ENCODE data around the gene AGXT.

The AGXT gene

GRCh38 chr2:240868286-240869108 lies at the start of gene AGXT:
AGXT (plus strand) TSS chr2:240868824; CDS start chr2:240868866, 42 bp downstream.
- DNase-seq = no peak

GRCh38 chr2:240819126-240819857 lies 49.3 kb upstream of the AGXT start:
- DNase-seq = peak; percentile 35

GRCh38 chr2:240819858-240820606 lies 48.6 kb upstream of the AGXT start, which contains the start of gene KIF1A:
KIF1A (minus strand) TSS chr2:240820219; CDS start chr2:240797752, 22,467 bp downstream.
- DNase-seq = peak; percentile 93

- no peak for DNase-seq
Observed at GRCh38 chr2:240820607-240821428, 47.8 kb upstream of the AGXT start.

- no peak for DNase-seq
Observed at GRCh38 chr2:240821429-240821778, 47.2 kb upstream of the AGXT start.

- no peak for DNase-seq
Observed at GRCh38 chr2:240822280-240822847, 46.3 kb upstream of the AGXT start.

- no peak for DNase-seq
Observed at GRCh38 chr2:240823449-240824336, 44.9 kb upstream of the AGXT start.

- no peak for DNase-seq
Observed at GRCh38 chr2:240825476-240825875, 43.1 kb upstream of the AGXT start.

- DNase-seq = no peak
Observed at GRCh38 chr2:240831594-240832204, 36.9 kb upstream of the AGXT start.

- peak; percentile 93 for DNase-seq
Observed at GRCh38 chr2:240832205-240832727, 36.4 kb upstream of the AGXT start.

- no peak for DNase-seq
Observed at GRCh38 chr2:240832921-240833494, 35.6 kb upstream of the AGXT start.

- DNase-seq = no peak
Observed at GRCh38 chr2:240833724-240834285, 34.8 kb upstream of the AGXT start.

- no peak for DNase-seq
Observed at GRCh38 chr2:240834377-240834975, 34.1 kb upstream of the AGXT start.

- DNase-seq = no peak
Observed at GRCh38 chr2:240835528-240835927, 33.1 kb upstream of the AGXT start.

- DNase-seq = peak; percentile 46
Observed at GRCh38 chr2:240836781-240837467, 31.7 kb upstream of the AGXT start.

GRCh38 chr2:240837621-240838020 lies 31.0 kb upstream of the AGXT start:
- no peak for DNase-seq

GRCh38 chr2:240839152-240840143 lies 29.2 kb upstream of the AGXT start:
- no peak for DNase-seq

Data from midbrain (tissue), 1 donor.